ENCODE results near the gene NOVA2. TPM values are rescaled to one million over a fixed set of nuclear protein-coding genes. Genes with fewer than 3 reads are reported as not detected.
A peak's percentile ranks its signal among the peaks of the same experiment; 100 is the strongest.

Gene NOVA2
- total and polyA plus RNA-seq, 2 of the 8 experiments (the other 6 are each of a cell fraction or from before 2014, with no cell fraction given) = 3.2 to 24.6 TPM

- Histone ChIP-seq H2AFZ (ENCODE audit: low read length) (0 out of 2 replicates have a peak overlapping the region, but pooled peaks have one; percentile 93), H3K27ac (ENCODE audit: low read depth, low read length) (peak overlapping the region; percentile 21; the same call in 1 of the 2 replicates)
Measured at GRCh38 chr19:45953676-45954075, 20.0 kb downstream of the NOVA2 start.

More at GRCh38 chr19:45953676-45954075, 20.0 kb downstream of the NOVA2 start:
- H2AK5ac ChIP-seq (ENCODE audit: low read depth, low read length) = no peak overlapping the region
- H4K20me1 ChIP-seq (replicated peaks in 1 of 2; ENCODE audit: control insufficient read depth in 1 of 2, insufficient read depth in 2 of 2, low read length in 2 of 2) = peaks cover 2 to 4% of the 10 kb centered on the region in 2 experiments
- peaks cover 10% of the 10 kb centered on the region for H3K23me2 ChIP-seq (ENCODE audit: low read depth, low read length)
- H3K36me3 ChIP-seq (ENCODE audit: control insufficient read depth in 2 of 4, insufficient read depth in 4 of 4, low read length in 3 of 4) = peaks cover 0 to 5% (median 3%) of the 10 kb centered on the region in 4 experiments; a peak in 3 of 8 replicates
- FAIRE-seq (no peak), DNase-seq (ENCODE audit: low read depth in 1 of 2, low spot score in 2 of 2) (no peak)
- peak overlapping the region in 1 of 2 experiments; percentile 87; a peak in 1 of 4 replicates for H3K4me2 ChIP-seq (ENCODE audit: insufficient read depth in 1 of 2, low read depth in 2 of 2, low read length in 2 of 2)
- H2BK5ac ChIP-seq (ENCODE audit: low read depth, low read length) = no peak overlapping the region
- H3K18ac ChIP-seq (ENCODE audit: extremely low read depth, low read length) = no peak overlapping the region
- H3K14ac ChIP-seq (ENCODE audit: insufficient read length) = no peak overlapping the region
- 0 out of 2 replicates have a peak overlapping the region, but pooled peaks have one; percentile 7 for H4K8ac ChIP-seq (ENCODE audit: extremely low read depth, insufficient read depth, low read length)
- no peaks in the 10 kb centered on the region for H3K9me3 ChIP-seq (ENCODE audit: insufficient read depth in 2 of 2, low read depth in 1 of 2, low read length in 1 of 2)
- no peak overlapping the region for H3K4ac ChIP-seq (replicated peaks; ENCODE audit: insufficient read length, low read depth, low read length)
- 87% methylated on average over 8 of the region's 8 CpGs; no CpG with 5 or more reads in 1 of the 2 experiments for WGBS, 2 experiments (ENCODE audit: extremely low coverage in 1 of 2, insufficient coverage in 1 of 2, insufficient read length in 1 of 2, insufficient replicate concordance in 2 of 2, low coverage in 1 of 2, low lambda C conversion rate in 2 of 2, missing lambda C conversion rate in 1 of 2)
- peak overlapping the region in 2 of 4 experiments; percentile 69 to 73; a peak in 4 of 8 replicates for H3K4me3 ChIP-seq (ENCODE audit: extremely low read depth in 1 of 4, insufficient read depth in 2 of 4, low read depth in 3 of 4, low read length in 4 of 4)
- no peak overlapping the region for H4K5ac ChIP-seq (ENCODE audit: insufficient read length, low read depth, low read length)
- H2BK15ac ChIP-seq (ENCODE audit: low read length) = no peak overlapping the region
- H3K79me1 ChIP-seq (ENCODE audit: low read depth, low read length) = no peaks in the 10 kb centered on the region
- no peaks in the 10 kb centered on the region for H3K27me3 ChIP-seq (replicated peaks in 1 of 4; ENCODE audit: control insufficient read depth in 3 of 4, extremely low read depth in 1 of 4, insufficient read depth in 3 of 4, low read length in 3 of 4)
- no peaks in the 10 kb centered on the region for H3K79me2 ChIP-seq (ENCODE audit: control insufficient read depth in 1 of 2, insufficient read depth in 2 of 2, low read length in 2 of 2)
- H3K9ac ChIP-seq (replicated peaks in 1 of 4; ENCODE audit: extremely low read depth in 1 of 4, low read depth in 3 of 4, low read length in 3 of 4) = peak overlapping the region in 1 of 4 experiments; percentile 47; a peak in 1 of 7 replicates
- no peak overlapping the region for H2BK120ac ChIP-seq (replicated peaks; ENCODE audit: low read depth, low read length)
- peak overlapping the region; percentile 40; the same call in 1 of the 2 replicates for H2BK12ac ChIP-seq (ENCODE audit: low read depth, low read length)
- ChIA-PET CTCF (ENCODE audit: partially characterized antibody) (interaction anchor here (1.2 to 2.2 kb wide), 4 partner anchors 14 to 41 kb away, joined by 3 to 7 read pairs (median 4); partner anchors contain the start of gene CCDC61), POLR2A (ENCODE audit: partially characterized antibody) (interaction anchor here (1.4 to 3.5 kb wide), 3 partner anchors 22 to 51 kb away, joined by 4 to 18 read pairs (median 6); partner anchors contain the start of genes MYPOP and NOVA2)
- no peak overlapping the region for H3K56ac ChIP-seq (replicated peaks; ENCODE audit: insufficient read length, low read depth, low read length)
- H3K4me1 ChIP-seq (replicated peaks in 1 of 4; ENCODE audit: control insufficient read depth in 3 of 4, insufficient read depth in 4 of 4, low read length in 3 of 4) = peaks cover 0 to 3% (median 0%) of the 10 kb centered on the region in 4 experiments; a peak in 3 of 7 replicates
- no peak overlapping the region for H4K91ac ChIP-seq (replicated peaks; ENCODE audit: insufficient read length, low read length)
- no peak overlapping the region for H3K23ac ChIP-seq (ENCODE audit: insufficient read length)
- no peak overlapping the region for H2BK20ac ChIP-seq (ENCODE audit: low read length)
